GM18951 (cell line): ENCODE data around the gene STARD9.

Source experiments
- POLR2A ChIP-seq: IDR thresholded peaks from 4 replicates; pipeline ENCODE4 v1.6.1; 2011; ENCODE audit warnings: mild to moderate bottlenecking; ENCODE audit not compliant: insufficient read length, insufficient read depth; ENCODE audit errors: extremely low read depth
- in situ Hi-C: fragments of 300-500 bp; cut with MboI; formaldehyde crosslinking; loops from one replicate; pipeline ENCODE4 v1.12.0; 2022; ENCODE audit warnings: low sequenced_read_pairs, mixed read lengths, inconsistent platforms; ENCODE audit not compliant: unreplicated experiment

Gene STARD9

GRCh38 chr15:42727750-42728381 lies 152.5 kb downstream of the STARD9 start:
- TF ChIP-seq POLR2A = no peak
- in situ Hi-C loops = no loop called here

GRCh38 chr15:42728560-42728959 lies 153.2 kb downstream of the STARD9 start:
- in situ Hi-C loops = no loop called here
- TF ChIP-seq POLR2A = no peak

GRCh38 chr15:42728972-42729371 lies 153.6 kb downstream of the STARD9 start:
- no peak for TF ChIP-seq POLR2A
- in situ Hi-C loops = no loop called here

GRCh38 chr15:42729409-42729808 lies 154.0 kb downstream of the STARD9 start:
- in situ Hi-C loops = no loop called here
- TF ChIP-seq POLR2A = no peak

- in situ Hi-C loops = no loop called here
- no peak for TF ChIP-seq POLR2A
Measured at GRCh38 chr15:42730135-42730534, 154.7 kb downstream of the STARD9 start.

GRCh38 chr15:42730536-42730935 lies 155.1 kb downstream of the STARD9 start:
- TF ChIP-seq POLR2A = no peak
- in situ Hi-C loops = no loop called here

GRCh38 chr15:42731461-42731860 lies 156.1 kb downstream of the STARD9 start:
- in situ Hi-C loops = no loop called here
- TF ChIP-seq POLR2A = no peak

- TF ChIP-seq POLR2A = no peak
- in situ Hi-C loops = no loop called here
Measured at GRCh38 chr15:42732095-42732827, 156.9 kb downstream of the STARD9 start.

GRCh38 chr15:42733027-42733426 lies 157.6 kb downstream of the STARD9 start:
- in situ Hi-C loops = no loop called here
- TF ChIP-seq POLR2A = no peak

GRCh38 chr15:42734076-42734672 lies 158.8 kb downstream of the STARD9 start:
- TF ChIP-seq POLR2A = no peak
- in situ Hi-C loops = no loop called here

GRCh38 chr15:42735382-42736165 lies 160.2 kb downstream of the STARD9 start:
- no peak for TF ChIP-seq POLR2A

GRCh38 chr15:42736178-42736792 lies 160.9 kb downstream of the STARD9 start:
- no peak for TF ChIP-seq POLR2A
- in situ Hi-C loops = no loop called here

More at GRCh38 chr15:42735382-42736165, 160.2 kb downstream of the STARD9 start:
- in situ Hi-C loops = no loop called here
